NT2/D1 (cell line): ENCODE measurements around the gene SHISA5.

Source experiments
- YY1 ChIP-seq: IDR thresholded peaks from 2 replicates; pipeline ENCODE4 v1.6.1; 2011; ENCODE audit not compliant: insufficient read length, insufficient read depth
- ZNF274 ChIP-seq: IDR thresholded peaks from 2 replicates; pipeline ENCODE4 v1.6.1; 2011; ENCODE audit warnings: mild to moderate bottlenecking, low read depth, low read length

GRCh38 chr3:48418651-48419050 lies 85.3 kb downstream of the SHISA5 start:
- TF ChIP-seq YY1, result no peak
- no peak for TF ChIP-seq ZNF274
